ENCODE results near the gene PRRT3.

DNA sequence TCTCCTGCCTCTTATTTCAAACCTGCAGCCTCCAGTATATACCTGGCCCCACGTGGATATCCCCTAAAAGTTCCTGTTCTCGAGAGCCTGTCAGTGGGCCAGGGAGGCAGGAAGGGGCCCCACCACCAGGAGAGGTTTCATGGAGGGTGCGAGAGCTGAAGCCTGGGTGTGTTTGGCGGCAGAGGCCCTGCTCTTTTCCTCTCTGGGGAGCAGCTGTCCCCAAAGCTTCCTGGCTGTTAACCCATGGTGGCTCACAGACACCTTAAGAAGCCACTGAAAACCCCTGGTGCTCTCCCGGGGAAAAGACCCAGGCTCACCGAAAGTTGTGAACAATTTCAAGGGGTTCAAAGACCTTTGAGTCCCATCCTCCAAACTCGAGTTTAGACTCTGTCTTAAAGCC is 1.1 kb downstream of the PRRT3 start:
- TF ChIP-seq, protein P1, sequence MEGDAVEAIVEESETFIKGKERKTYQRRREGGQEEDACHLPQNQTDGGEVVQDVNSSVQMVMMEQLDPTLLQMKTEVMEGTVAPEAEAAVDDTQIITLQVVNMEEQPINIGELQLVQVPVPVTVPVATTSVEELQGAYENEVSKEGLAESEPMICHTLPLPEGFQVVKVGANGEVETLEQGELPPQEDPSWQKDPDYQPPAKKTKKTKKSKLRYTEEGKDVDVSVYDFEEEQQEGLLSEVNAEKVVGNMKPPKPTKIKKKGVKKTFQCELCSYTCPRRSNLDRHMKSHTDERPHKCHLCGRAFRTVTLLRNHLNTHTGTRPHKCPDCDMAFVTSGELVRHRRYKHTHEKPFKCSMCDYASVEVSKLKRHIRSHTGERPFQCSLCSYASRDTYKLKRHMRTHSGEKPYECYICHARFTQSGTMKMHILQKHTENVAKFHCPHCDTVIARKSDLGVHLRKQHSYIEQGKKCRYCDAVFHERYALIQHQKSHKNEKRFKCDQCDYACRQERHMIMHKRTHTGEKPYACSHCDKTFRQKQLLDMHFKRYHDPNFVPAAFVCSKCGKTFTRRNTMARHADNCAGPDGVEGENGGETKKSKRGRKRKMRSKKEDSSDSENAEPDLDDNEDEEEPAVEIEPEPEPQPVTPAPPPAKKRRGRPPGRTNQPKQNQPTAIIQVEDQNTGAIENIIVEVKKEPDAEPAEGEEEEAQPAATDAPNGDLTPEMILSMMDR (conservative IDR thresholded peaks at IDR 0.05; ENCODE audit: low read depth, low read length): no peak
- TF ChIP-seq EZH2 (IDR thresholded peaks at IDR 0.05; ENCODE audit: low read length, unreplicated experiment) (no peak), EZH2phosphoT487 (IDR thresholded peaks at IDR 0.05; ENCODE audit: borderline replicate concordance, low read length) (no peak)
